Stimulated activated CD4-positive, alpha-beta T cell treated with anti-CD3 and anti-CD28 coated beads, Interleukin-4, amount 100 ng/mL, for 24 hours (primary cell): ENCODE results near the gene FAM131A.

ENCODE experiments used
- DNase-seq: peaks from one replicate; pipeline ENCODE4 v3.0.0-alpha.2; 2020

The FAM131A gene

DNA sequence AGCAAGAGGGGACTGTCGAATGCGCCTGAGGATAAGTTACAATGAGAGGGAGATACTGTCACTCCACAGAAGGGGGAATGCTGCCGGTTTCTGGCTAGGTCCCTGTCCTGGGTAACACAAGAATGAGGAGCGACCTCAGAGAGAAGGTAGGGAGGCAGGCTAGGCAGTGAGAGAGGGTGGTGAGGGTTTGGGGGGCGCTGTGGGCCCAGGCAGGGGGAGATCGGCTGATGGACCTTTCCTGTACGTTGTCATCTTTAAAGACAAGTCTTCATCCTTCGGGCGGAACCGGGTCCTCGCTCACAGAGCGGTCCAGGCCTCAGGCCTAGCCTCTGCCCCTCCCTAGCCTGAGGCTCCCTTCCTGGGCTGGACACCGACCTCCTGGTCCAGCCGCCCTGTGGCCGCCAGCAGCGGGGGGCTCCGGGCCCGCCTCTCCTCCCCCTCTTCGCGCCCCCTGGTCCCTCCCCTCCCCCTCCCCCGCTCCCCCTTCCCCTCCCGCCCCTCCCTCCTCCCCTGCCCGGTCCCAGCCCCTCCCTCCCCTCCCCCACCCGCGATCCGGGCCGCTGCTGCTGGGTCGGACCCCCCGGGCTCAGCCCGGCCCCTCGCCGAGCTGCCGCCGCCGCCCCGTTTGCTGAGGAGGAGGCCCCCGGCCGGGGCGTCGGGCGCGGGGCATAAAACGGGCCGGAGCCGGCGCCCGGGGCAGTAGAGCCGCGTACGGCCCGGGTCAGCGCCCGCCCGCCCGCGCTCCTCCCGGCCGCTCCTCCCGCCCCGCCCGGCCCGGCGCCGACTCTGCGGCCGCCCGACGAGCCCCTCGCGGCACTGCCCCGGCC is 42.2 kb downstream of the FAM131A start, which contains the start of gene CHRD:
Gene CHRD, plus strand, starts transcription at position 697 of the 827 bp plus-strand sequence. CDS start 265 bp downstream, outside the sequence.
- no peak for DNase-seq

DNA sequence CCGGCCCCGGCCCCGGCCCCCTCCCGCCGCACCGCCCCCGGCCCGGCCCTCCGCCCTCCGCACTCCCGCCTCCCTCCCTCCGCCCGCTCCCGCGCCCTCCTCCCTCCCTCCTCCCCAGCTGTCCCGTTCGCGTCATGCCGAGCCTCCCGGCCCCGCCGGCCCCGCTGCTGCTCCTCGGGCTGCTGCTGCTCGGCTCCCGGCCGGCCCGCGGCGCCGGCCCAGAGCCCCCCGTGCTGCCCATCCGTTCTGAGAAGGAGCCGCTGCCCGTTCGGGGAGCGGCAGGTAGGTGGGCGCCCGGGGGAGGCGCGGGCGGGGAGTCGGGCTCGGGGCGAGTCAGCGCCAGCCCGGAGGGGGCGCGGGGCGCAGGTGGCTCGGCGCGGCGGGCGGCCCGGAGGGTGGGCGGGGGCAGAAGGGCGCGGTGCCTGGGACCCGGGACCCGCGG is 42.8 kb downstream of the FAM131A start:
- DNase-seq, result no peak

GRCh38 chr3:184380627-184381260 is 43.3 kb downstream of the FAM131A start:
- no peak for DNase-seq

GRCh38 chr3:184381261-184382224 is 44.1 kb downstream of the FAM131A start:
- DNase-seq, result no peak

DNA sequence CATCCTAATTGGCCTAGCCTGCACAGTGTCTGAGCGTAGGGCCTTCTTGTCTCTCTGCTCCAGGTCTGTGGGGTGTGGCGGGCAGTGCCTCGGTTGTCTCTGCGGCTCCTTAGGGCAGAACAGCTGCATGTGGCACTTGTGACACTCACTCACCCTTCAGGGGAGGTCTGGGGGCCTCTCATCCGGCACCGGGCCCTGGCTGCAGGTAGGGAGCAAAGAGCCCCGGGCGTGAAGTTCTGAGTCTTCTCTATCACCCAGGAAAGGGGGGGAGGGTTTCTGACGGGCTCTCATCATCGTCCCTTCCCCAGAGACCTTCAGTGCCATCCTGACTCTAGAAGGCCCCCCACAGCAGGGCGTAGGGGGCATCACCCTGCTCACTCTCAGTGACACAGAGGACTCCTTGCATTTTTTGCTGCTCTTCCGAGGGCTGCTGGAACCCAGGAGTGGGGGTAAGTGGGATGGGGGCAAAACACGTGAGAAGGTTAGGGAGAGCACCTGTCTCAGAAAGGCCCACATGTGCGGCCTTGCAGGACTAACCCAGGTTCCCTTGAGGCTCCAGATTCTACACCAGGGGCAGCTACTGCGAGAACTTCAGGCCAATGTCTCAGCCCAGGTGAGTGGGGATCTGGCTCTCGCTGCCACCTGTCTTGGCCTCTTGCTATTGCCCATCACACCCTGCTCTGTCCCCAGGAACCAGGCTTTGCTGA is 45.1 kb downstream of the FAM131A start:
- no peak for DNase-seq

GRCh38 chr3:184383033-184383740 is 45.8 kb downstream of the FAM131A start:
- no peak for DNase-seq

DNA sequence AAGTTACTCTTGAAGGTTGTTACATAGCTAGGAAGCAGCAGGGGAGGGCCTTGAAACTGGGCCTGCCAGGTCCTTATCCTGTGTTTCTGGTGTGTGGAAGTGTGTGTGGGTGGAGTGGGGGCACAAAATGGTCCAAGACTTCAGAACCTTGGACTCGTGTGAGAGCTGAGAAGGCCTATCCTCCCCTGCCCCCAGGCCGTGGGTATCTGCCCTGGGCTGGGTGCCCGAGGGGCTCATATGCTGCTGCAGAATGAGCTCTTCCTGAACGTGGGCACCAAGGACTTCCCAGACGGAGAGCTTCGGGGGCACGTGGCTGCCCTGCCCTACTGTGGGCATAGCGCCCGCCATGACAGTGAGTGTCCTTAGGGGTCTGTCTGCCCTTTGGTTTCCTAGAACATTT is 46.9 kb downstream of the FAM131A start:
- no peak for DNase-seq

- no peak for DNase-seq
These were observed 47.5 kb downstream of the FAM131A start for GRCh38 chr3:184384856-184385422.

DNA sequence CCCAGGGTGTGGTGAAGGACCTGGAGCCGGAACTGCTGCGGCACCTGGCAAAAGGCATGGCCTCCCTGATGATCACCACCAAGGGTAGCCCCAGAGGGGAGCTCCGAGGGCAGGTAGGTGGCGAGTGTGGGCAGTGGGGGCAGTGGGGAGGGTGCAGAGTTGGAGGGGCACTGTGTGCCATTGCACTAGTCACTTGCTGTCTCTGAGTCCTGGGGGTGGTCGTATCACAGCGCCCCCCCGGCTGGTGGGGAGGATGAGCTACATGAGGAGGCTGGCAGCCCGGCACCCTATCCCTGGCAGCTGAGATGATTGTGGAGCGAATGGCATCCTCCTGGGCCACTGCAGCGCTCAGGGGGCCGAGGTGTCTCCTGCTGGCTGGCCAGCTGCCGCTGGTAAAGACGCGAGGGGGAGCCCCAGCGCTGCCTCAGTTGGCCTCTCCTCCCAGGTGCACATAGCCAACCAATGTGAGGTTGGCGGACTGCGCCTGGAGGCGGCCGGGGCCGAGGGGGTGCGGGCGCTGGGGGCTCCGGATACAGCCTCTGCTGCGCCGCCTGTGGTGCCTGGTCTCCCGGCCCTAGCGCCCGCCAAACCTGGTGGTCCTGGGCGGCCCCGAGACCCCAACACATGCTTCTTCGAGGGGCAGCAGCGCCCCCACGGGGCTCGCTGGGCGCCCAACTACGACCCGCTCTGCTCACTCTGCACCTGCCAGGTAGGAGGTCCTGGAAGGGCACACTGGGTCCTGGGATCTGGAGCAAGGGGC is 48.8 kb downstream of the FAM131A start:
- no peak for DNase-seq

GRCh38 chr3:184387174-184387714 is 49.8 kb downstream of the FAM131A start:
- no peak for DNase-seq

- DNase-seq, result no peak
These were observed 51.0 kb downstream of the FAM131A start for GRCh38 chr3:184388164-184388935.

DNA sequence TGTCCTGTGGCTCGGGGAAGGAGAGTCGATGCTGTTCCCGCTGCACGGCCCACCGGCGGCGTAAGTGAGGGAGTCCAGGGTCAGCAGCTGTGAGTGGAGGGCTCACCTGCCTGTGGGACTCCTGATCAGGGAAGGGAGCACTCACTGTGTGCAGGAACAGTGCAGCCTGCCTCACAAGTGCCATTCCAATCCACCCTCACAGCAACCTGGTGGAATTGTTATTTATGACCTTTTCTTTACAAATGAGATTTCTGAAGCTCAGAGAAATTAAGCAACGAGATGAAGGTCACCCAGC is 51.5 kb downstream of the FAM131A start:
- DNase-seq, result no peak

GRCh38 chr3:184389384-184389783 is 52.0 kb downstream of the FAM131A start:
- no peak for DNase-seq

- DNase-seq, result no peak
These were observed 52.6 kb downstream of the FAM131A start for GRCh38 chr3:184389935-184390528.

- DNase-seq, result no peak
These were observed 53.9 kb downstream of the FAM131A start for GRCh38 chr3:184391266-184391665.

GRCh38 chr3:184395320-184395660 is 57.9 kb downstream of the FAM131A start:
- DNase-seq, result no peak
